ENCODE results near the gene HAUS3. TPM values are rescaled to one million over a fixed set of nuclear protein-coding genes. Genes with fewer than 3 reads are reported as not detected.

The HAUS3 gene
- total and polyA plus RNA-seq, 2 of the 13 experiments (the other 11 are each of a cell fraction or from before 2014, with no cell fraction given): 3.9 to 12.6 TPM

- TF ChIP-seq PLSCR1 (CRISPR knock-in tag; IDR thresholded peaks at IDR 0.05; ENCODE audit: borderline replicate concordance): no peak
- TF ChIP-seq CEBPB (IDR thresholded peaks at IDR 0.05; ENCODE audit: borderline replicate concordance, low read depth, low read length): peak; percentile 48
- no TSS peak for BruUV-seq (replicated peaks)
- no peak overlapping the region for H3K4me3 ChIP-seq (replicated peaks in 1 of 3; ENCODE audit: insufficient read depth in 1 of 3, low read depth in 2 of 3, low read length in 3 of 3)
- H2AFZ ChIP-seq (ENCODE audit: low read length): no peak overlapping the region
- no peak overlapping the region for H3K9ac ChIP-seq (ENCODE audit: insufficient read depth, low read depth, low read length)
- no peaks in the 10 kb centered on the region for H3K4me1 ChIP-seq (ENCODE audit: insufficient read depth, low read length)
- 0 out of 2 replicates have a peak, but pooled peaks cover 5% of the 10 kb centered on the region for H3K9me3 ChIP-seq (ENCODE audit: low read length)
- ATAC-seq: no peak
- no peak overlapping the region for H3K27ac ChIP-seq (ENCODE audit: extremely low read length, insufficient read depth, low read length)
- no peak for DNase-seq (ENCODE audit: low spot score)
- no peaks in the 10 kb centered on the region for H3K27me3 ChIP-seq (ENCODE audit: control insufficient read depth in 1 of 2, insufficient read depth in 2 of 2, low read length in 2 of 2)
- H3K79me2 ChIP-seq (ENCODE audit: insufficient read depth, low read length): no peaks in the 10 kb centered on the region
- POLR2A ChIA-PET: no interaction called here
- intact Hi-C loops (cut with micrococcal nuclease; ENCODE audit: unreplicated experiment): no loop called here
- H3K36me3 ChIP-seq (replicated peaks in 1 of 2; ENCODE audit: control insufficient read depth in 1 of 2, insufficient read depth in 2 of 2, low read length in 2 of 2): no peaks in the 10 kb centered on the region
- in situ Hi-C loops (cut with HindIII; ENCODE audit: extremely low pct_ligation_motif_present, low pct_unique_long_range_greater_than_20kb): loop anchor here (25.0 kb wide), 1 partner anchor 171 kb away; the partner anchor contains the start of gene NELFA
- CTCF ChIA-PET (ENCODE audit: low intra/inter-chr PET ratio, low total read pairs): no interaction called here
- H4K20me1 ChIP-seq (ENCODE audit: insufficient read depth, low read length): no peaks in the 10 kb centered on the region
- H3K4me2 ChIP-seq (ENCODE audit: low read depth, low read length): no peak overlapping the region
- FAIRE-seq: no peak
These were observed 58.5 kb downstream of the HAUS3 start for GRCh38 chr4:2183394-2183793.

- ChIA-PET CTCF (ENCODE audit: low intra/inter-chr PET ratio, low total read pairs) (no interaction called here), POLR2A (no interaction called here)
- BruUV-seq (replicated peaks): no TSS peak
- no peaks in the 10 kb centered on the region for H4K20me1 ChIP-seq (ENCODE audit: insufficient read depth, low read length)
- in situ Hi-C loops (cut with HindIII; ENCODE audit: extremely low pct_ligation_motif_present, low pct_unique_long_range_greater_than_20kb) (loop anchor here (25.0 kb wide), 1 partner anchor 171 kb away; the partner anchor contains the start of gene NELFA), intact Hi-C loops (cut with micrococcal nuclease; ENCODE audit: unreplicated experiment) (no loop called here)
- ATAC-seq (no peak), DNase-seq (ENCODE audit: low spot score) (no peak), FAIRE-seq (no peak)
- H3K27ac ChIP-seq (ENCODE audit: extremely low read length, insufficient read depth, low read length): no peak overlapping the region
- H3K4me3 ChIP-seq (replicated peaks in 1 of 3; ENCODE audit: insufficient read depth in 1 of 3, low read depth in 2 of 3, low read length in 3 of 3): no peak overlapping the region
- no peaks in the 10 kb centered on the region for H3K27me3 ChIP-seq (ENCODE audit: control insufficient read depth in 1 of 2, insufficient read depth in 2 of 2, low read length in 2 of 2)
- 44% methylated on average over 3 of the region's 3 CpGs for WGBS (ENCODE audit: low lambda C conversion rate)
- H3K36me3 ChIP-seq (replicated peaks in 1 of 2; ENCODE audit: control insufficient read depth in 1 of 2, insufficient read depth in 2 of 2, low read length in 2 of 2): no peaks in the 10 kb centered on the region
- no peak for TF ChIP-seq DMAP1 (CRISPR knock-in tag; IDR thresholded peaks at IDR 0.05)
- no peak for TF ChIP-seq ZMYM2 (CRISPR knock-in tag; IDR thresholded peaks at IDR 0.05)
- no peak for TF ChIP-seq HOXA3 (CRISPR knock-in tag; IDR thresholded peaks at IDR 0.05)
- TF ChIP-seq U2AF1 (optimal IDR thresholded peaks at IDR 0.05; ENCODE audit: low read depth, low read length): no peak
- no peak for TF ChIP-seq ZNF784 (CRISPR knock-in tag; IDR thresholded peaks at IDR 0.05; ENCODE audit: borderline replicate concordance)
- no peak overlapping the region for H3K9ac ChIP-seq (ENCODE audit: insufficient read depth, low read depth, low read length)
- H3K9me3 ChIP-seq (ENCODE audit: low read length): 0 out of 2 replicates have a peak, but pooled peaks cover 5% of the 10 kb centered on the region
- no peak overlapping the region for H2AFZ ChIP-seq (ENCODE audit: low read length)
- H3K79me2 ChIP-seq (ENCODE audit: insufficient read depth, low read length): no peaks in the 10 kb centered on the region
- no peak overlapping the region for H3K4me2 ChIP-seq (ENCODE audit: low read depth, low read length)
- H3K4me1 ChIP-seq (ENCODE audit: insufficient read depth, low read length): no peaks in the 10 kb centered on the region
These were observed 58.9 kb downstream of the HAUS3 start for GRCh38 chr4:2182994-2183393.

Data from HepG2 (cell line).